GM23338 (cell line): ENCODE results near the gene ADAMTS19. TPM values are rescaled to one million over a fixed set of nuclear protein-coding genes. Genes with fewer than 3 reads are reported as not detected.

Source experiments
- ATAC-seq: fragments of 200-7000 bp; cut with Tn5 transposase; 3 replicates; pipeline ENCODE4 v1.9.1; 2020
- DNase-seq: peaks from one replicate; pipeline ENCODE4 v3.0.0-alpha.2; 2015; ENCODE audit warnings: low spot score
- H2AFZ ChIP-seq: fragments of 200-600 bp; sonication (generic); 2 replicates; pipeline ENCODE4 v1.8.0; 2016; ENCODE audit warnings: antibody characterized with exemption, mild to moderate bottlenecking, moderate library complexity
- H3F3A ChIP-seq: fragments of 200-600 bp; sonication (generic); replicated peaks from 2 replicates; pipeline ENCODE4 v1.8.0; 2017; ENCODE audit warnings: antibody characterized with exemption, mixed run types, low read depth
- H3K27ac ChIP-seq: fragments of 200-600 bp; sonication (generic); 2 replicates; pipeline ENCODE4 v1.6.1; 2016; ENCODE audit warnings: low read depth
- H3K27me3 ChIP-seq: fragments of 200-600 bp; sonication (generic); 2 replicates; pipeline ENCODE4 v1.8.0; 2016; ENCODE audit warnings: mild to moderate bottlenecking, mixed run types, moderate library complexity; ENCODE audit not compliant: insufficient read depth
- H3K36me3 ChIP-seq: fragments of 200-600 bp; sonication (generic); 2 replicates; pipeline ENCODE4 v1.8.0; 2016; ENCODE audit warnings: mild to moderate bottlenecking; ENCODE audit not compliant: insufficient read depth
- H3K4me1 ChIP-seq: fragments of 200-600 bp; sonication (generic); 2 replicates; pipeline ENCODE4 v1.8.0; 2016; ENCODE audit warnings: mild to moderate bottlenecking, moderate library complexity; ENCODE audit not compliant: insufficient read depth
- H3K4me2 ChIP-seq: fragments of 200-600 bp; sonication (generic); 2 replicates; pipeline ENCODE4 v1.7.1; 2017; ENCODE audit warnings: mixed run types
- H3K4me3 ChIP-seq: fragments of 200-600 bp; sonication (generic); 2 replicates; pipeline ENCODE4 v1.6.1; 2016; ENCODE audit warnings: mixed run types
- H3K79me2 ChIP-seq: fragments of 200-600 bp; sonication (generic); replicated peaks from 2 replicates; pipeline ENCODE4 v1.8.0; 2017; ENCODE audit warnings: mild to moderate bottlenecking; ENCODE audit not compliant: insufficient read depth
- H3K9me2 ChIP-seq: fragments of 200-600 bp; sonication (generic); 2 replicates; pipeline ENCODE4 v1.8.0; 2017; ENCODE audit not compliant: insufficient read depth
- H4K20me1 ChIP-seq: fragments of 200-600 bp; sonication (generic); replicated peaks from 2 replicates; pipeline ENCODE4 v1.8.0; 2017; ENCODE audit warnings: mild to moderate bottlenecking; ENCODE audit not compliant: insufficient read depth
- H3K27ac Mint-ChIP-seq: 2 replicates; pipeline ENCODE4 v1.8.0; 2020; ENCODE audit warnings: inconsistent platforms, mild to moderate bottlenecking, moderate library complexity, mixed read lengths
- H3K27me3 Mint-ChIP-seq: 3 replicates; pipeline ENCODE4 v1.8.0; 2022; ENCODE audit warnings: low read depth, mild to moderate bottlenecking, moderate library complexity, mixed read lengths, inconsistent platforms; ENCODE audit not compliant: insufficient read depth, poor library complexity
- H3K36me3 Mint-ChIP-seq: 3 replicates; pipeline ENCODE4 v1.8.0; 2021; ENCODE audit warnings: low read depth, mild to moderate bottlenecking, inconsistent platforms, moderate library complexity, mixed read lengths
- H3K4me1 Mint-ChIP-seq: 3 replicates; pipeline ENCODE4 v1.8.0; 2020; ENCODE audit warnings: mild to moderate bottlenecking, inconsistent platforms, mixed read lengths
- H3K4me3 Mint-ChIP-seq: 3 replicates; pipeline ENCODE4 v1.8.0; 2021; ENCODE audit warnings: moderate library complexity, mild to moderate bottlenecking, inconsistent platforms, mixed read lengths
- H3K9me3 Mint-ChIP-seq: 3 replicates; pipeline ENCODE4 v1.8.0; 2020; ENCODE audit warnings: moderate library complexity, mild to moderate bottlenecking, inconsistent platforms, mixed read lengths
- CREB1 ChIP-seq: fragments of 250-450 bp; sonication (Bioruptor Pico); IDR thresholded peaks from 2 replicates; pipeline ENCODE4 v1.5.0; 2020; ENCODE audit warnings: low read depth, mild to moderate bottlenecking, moderate library complexity
- EZH2 ChIP-seq: fragments of 200-600 bp; sonication (generic); IDR thresholded peaks from one replicate; pipeline ENCODE4 v1.8.0; 2017; ENCODE audit warnings: antibody characterized with exemption, mild to moderate bottlenecking, low read depth; ENCODE audit not compliant: unreplicated experiment
- EZH2phosphoT487 ChIP-seq: fragments of 200-600 bp; sonication (generic); IDR thresholded peaks from one replicate; pipeline ENCODE4 v1.8.1; 2018; ENCODE audit warnings: antibody characterized with exemption; ENCODE audit not compliant: unreplicated experiment
- JUNB ChIP-seq: IDR thresholded peaks from one replicate; pipeline ENCODE4 v1.6.1; 2016; ENCODE audit warnings: antibody characterized with exemption; ENCODE audit not compliant: unreplicated experiment
- NANOG ChIP-seq: IDR thresholded peaks from 2 replicates; pipeline ENCODE4 v1.6.1; 2016; ENCODE audit warnings: antibody characterized with exemption, borderline replicate concordance
- POLR2AphosphoS5 ChIP-seq: IDR thresholded peaks from 2 replicates; pipeline ENCODE4 v1.6.1; 2016; ENCODE audit warnings: antibody characterized with exemption, low read depth
- STAT1 ChIP-seq: IDR thresholded peaks from one replicate; pipeline ENCODE4 v1.6.1; 2016; ENCODE audit warnings: antibody characterized with exemption; ENCODE audit not compliant: unreplicated experiment
- ZNF114 ChIP-seq: fragments of 250-450 bp; sonication (Bioruptor Pico); IDR thresholded peaks from 2 replicates; pipeline ENCODE4 v1.5.0; 2020; ENCODE audit warnings: mild to moderate bottlenecking, moderate library complexity
- ZNF331 ChIP-seq: fragments of 250-450 bp; sonication (Bioruptor Pico); IDR thresholded peaks from 2 replicates; pipeline ENCODE4 v1.5.0; 2020; ENCODE audit warnings: low read depth, mild to moderate bottlenecking, moderate library complexity
- polyA plus RNA-seq: library from polyadenylated mRNA; unstranded; fragments of >200 nt; fragmentation: Nextera tagmentation; extraction: Ambion mirVana; gene quantifications from 2 replicates; pipeline ENCODE4 v1.2.1, GENCODE V29; 2016
- total RNA-seq: library from RNA; depleted of rRNA; stranded (reverse); fragments of >200 nt; shearing (Covaris generic); gene quantifications from 2 replicates; pipeline ENCODE4 v1.2.3, GENCODE V29; 2014
- TF ChIP-seq, protein P1 (sequence below), 2 experiments: fragments of 200-600 bp in 1 of 2; sonication (generic) in 1 of 2; conservative IDR thresholded peaks; 2 replicates each; pipeline versions ENCODE4 v1.5.1 to v1.6.1; 2016 to 2017; ENCODE audit warnings: antibody characterized with exemption in 2 of 2, low read depth in 2 of 2, mild to moderate bottlenecking in 2 of 2, moderate library complexity in 1 of 2
- TF ChIP-seq, protein P2 (sequence below): IDR thresholded peaks from one replicate; pipeline ENCODE4 v1.6.1; 2018; ENCODE audit warnings: antibody characterized with exemption; ENCODE audit not compliant: unreplicated experiment
- TF ChIP-seq, protein P3 (sequence below): IDR thresholded peaks from 2 replicates; pipeline ENCODE4 v1.6.1; 2016; ENCODE audit warnings: antibody characterized with exemption

Gene ADAMTS19
- total and polyA plus RNA-seq, 2 experiments from 2014 or later = 6.0 to 27.4 TPM

DNA sequence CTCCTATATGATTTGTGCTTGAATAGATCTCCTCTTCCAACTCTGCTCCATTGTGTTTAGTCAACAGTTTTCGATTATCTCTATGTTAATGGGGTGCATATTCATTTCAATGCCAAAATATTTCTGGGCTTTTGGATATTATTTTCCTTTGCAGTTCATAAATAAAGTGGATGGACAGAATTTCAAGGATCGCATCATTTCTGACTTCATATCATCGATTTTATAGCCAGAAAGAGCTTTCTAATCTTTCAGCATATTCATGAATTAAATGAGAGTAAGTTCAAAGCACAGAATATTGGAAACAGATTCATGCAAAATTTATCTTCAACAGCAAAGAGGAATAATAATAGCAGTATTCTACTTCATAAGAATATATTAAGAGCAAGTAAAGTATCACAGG, 227.8 kb downstream of the ADAMTS19 start:
- Histone ChIP-seq H3K4me2 (no peak overlapping the region), H4K20me1 (no peaks in the 10 kb centered on the region), H3F3A (no peaks in the 10 kb centered on the region), H3K4me3 (no peak overlapping the region), H3K27ac (no peak overlapping the region), H3K79me2 (no peaks in the 10 kb centered on the region), H3K4me1 (no peaks in the 10 kb centered on the region), H2AFZ (no peak overlapping the region), H3K36me3 (no peaks in the 10 kb centered on the region), H3K9me2 (no peaks in the 10 kb centered on the region), H3K27me3 (no peaks in the 10 kb centered on the region)
- no peak for ATAC-seq
- H3K27ac Mint-ChIP-seq = no peak overlapping the region
- H3K4me3 Mint-ChIP-seq = no peak overlapping the region
- TF ChIP-seq ZNF114 (CRISPR knock-in tag) (no peak), CREB1 (CRISPR knock-in tag) (no peak), POLR2AphosphoS5 (no peak), EZH2 (no peak), ZNF331 (no peak), STAT1 (no peak), JUNB (no peak)
- TF ChIP-seq, protein P1, sequence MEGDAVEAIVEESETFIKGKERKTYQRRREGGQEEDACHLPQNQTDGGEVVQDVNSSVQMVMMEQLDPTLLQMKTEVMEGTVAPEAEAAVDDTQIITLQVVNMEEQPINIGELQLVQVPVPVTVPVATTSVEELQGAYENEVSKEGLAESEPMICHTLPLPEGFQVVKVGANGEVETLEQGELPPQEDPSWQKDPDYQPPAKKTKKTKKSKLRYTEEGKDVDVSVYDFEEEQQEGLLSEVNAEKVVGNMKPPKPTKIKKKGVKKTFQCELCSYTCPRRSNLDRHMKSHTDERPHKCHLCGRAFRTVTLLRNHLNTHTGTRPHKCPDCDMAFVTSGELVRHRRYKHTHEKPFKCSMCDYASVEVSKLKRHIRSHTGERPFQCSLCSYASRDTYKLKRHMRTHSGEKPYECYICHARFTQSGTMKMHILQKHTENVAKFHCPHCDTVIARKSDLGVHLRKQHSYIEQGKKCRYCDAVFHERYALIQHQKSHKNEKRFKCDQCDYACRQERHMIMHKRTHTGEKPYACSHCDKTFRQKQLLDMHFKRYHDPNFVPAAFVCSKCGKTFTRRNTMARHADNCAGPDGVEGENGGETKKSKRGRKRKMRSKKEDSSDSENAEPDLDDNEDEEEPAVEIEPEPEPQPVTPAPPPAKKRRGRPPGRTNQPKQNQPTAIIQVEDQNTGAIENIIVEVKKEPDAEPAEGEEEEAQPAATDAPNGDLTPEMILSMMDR (conservative IDR thresholded peaks at IDR 0.05; ENCODE audit: low read depth in 2 of 2) = no peak
- TF ChIP-seq, protein P2, sequence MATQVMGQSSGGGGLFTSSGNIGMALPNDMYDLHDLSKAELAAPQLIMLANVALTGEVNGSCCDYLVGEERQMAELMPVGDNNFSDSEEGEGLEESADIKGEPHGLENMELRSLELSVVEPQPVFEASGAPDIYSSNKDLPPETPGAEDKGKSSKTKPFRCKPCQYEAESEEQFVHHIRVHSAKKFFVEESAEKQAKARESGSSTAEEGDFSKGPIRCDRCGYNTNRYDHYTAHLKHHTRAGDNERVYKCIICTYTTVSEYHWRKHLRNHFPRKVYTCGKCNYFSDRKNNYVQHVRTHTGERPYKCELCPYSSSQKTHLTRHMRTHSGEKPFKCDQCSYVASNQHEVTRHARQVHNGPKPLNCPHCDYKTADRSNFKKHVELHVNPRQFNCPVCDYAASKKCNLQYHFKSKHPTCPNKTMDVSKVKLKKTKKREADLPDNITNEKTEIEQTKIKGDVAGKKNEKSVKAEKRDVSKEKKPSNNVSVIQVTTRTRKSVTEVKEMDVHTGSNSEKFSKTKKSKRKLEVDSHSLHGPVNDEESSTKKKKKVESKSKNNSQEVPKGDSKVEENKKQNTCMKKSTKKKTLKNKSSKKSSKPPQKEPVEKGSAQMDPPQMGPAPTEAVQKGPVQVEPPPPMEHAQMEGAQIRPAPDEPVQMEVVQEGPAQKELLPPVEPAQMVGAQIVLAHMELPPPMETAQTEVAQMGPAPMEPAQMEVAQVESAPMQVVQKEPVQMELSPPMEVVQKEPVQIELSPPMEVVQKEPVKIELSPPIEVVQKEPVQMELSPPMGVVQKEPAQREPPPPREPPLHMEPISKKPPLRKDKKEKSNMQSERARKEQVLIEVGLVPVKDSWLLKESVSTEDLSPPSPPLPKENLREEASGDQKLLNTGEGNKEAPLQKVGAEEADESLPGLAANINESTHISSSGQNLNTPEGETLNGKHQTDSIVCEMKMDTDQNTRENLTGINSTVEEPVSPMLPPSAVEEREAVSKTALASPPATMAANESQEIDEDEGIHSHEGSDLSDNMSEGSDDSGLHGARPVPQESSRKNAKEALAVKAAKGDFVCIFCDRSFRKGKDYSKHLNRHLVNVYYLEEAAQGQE = no peak
- TF ChIP-seq, protein P3, sequence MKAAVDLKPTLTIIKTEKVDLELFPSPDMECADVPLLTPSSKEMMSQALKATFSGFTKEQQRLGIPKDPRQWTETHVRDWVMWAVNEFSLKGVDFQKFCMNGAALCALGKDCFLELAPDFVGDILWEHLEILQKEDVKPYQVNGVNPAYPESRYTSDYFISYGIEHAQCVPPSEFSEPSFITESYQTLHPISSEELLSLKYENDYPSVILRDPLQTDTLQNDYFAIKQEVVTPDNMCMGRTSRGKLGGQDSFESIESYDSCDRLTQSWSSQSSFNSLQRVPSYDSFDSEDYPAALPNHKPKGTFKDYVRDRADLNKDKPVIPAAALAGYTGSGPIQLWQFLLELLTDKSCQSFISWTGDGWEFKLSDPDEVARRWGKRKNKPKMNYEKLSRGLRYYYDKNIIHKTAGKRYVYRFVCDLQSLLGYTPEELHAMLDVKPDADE = no peak
- peaks cover 2% of the 10 kb centered on the region; the same call in 1 of the 3 replicates for H3K36me3 Mint-ChIP-seq
- H3K4me1 Mint-ChIP-seq = no peaks in the 10 kb centered on the region
- H3K9me3 Mint-ChIP-seq = no peaks in the 10 kb centered on the region
- DNase-seq = no peak
- H3K27me3 Mint-ChIP-seq = no peaks in the 10 kb centered on the region

DNA sequence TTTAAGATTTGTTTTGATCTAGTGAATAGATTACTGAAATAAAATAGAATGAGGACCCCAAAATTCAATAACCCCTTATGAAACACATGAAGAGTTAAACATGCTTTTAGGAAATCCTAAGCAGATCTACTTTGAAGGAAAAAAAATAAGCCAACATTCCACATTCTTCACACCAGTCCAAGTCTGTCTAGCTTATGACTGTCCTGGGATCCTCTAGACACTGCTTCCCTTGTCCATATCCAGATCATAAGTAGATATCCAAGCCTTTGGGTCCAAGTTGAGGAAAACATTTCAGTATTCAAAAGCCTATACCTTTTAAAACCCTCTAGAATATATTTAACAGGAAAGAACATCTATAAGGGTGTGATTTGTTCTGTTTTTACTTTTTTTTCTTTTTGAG, 228.9 kb downstream of the ADAMTS19 start:
- no peak overlapping the region for H3K4me2 ChIP-seq
- Mint-ChIP-seq H3K27ac (no peak overlapping the region), H3K9me3 (no peaks in the 10 kb centered on the region), H3K4me3 (no peak overlapping the region), H3K36me3 (peaks cover under 1% of the 10 kb centered on the region; the same call in 1 of the 3 replicates), H3K27me3 (no peaks in the 10 kb centered on the region), H3K4me1 (no peaks in the 10 kb centered on the region)
- H3K4me1 ChIP-seq = no peaks in the 10 kb centered on the region
- H3K4me3 ChIP-seq = no peak overlapping the region
- no peaks in the 10 kb centered on the region for H3K36me3 ChIP-seq
- H3K27me3 ChIP-seq = no peaks in the 10 kb centered on the region
- no peak overlapping the region for H3K27ac ChIP-seq
- DNase-seq (no peak), ATAC-seq (no peak)
- H3F3A ChIP-seq = no peaks in the 10 kb centered on the region
- no peak overlapping the region for H2AFZ ChIP-seq
- H4K20me1 ChIP-seq = no peaks in the 10 kb centered on the region
- no peaks in the 10 kb centered on the region for H3K79me2 ChIP-seq
- H3K9me2 ChIP-seq = no peaks in the 10 kb centered on the region
- TF ChIP-seq ZNF331 = no peak
- no peak for TF ChIP-seq EZH2
- TF ChIP-seq ZNF114 (CRISPR knock-in tag) = no peak
- TF ChIP-seq POLR2AphosphoS5 = no peak
- no peak for TF ChIP-seq EZH2phosphoT487
- no peak for TF ChIP-seq CREB1 (CRISPR knock-in tag)
- TF ChIP-seq, protein P2 = no peak
- TF ChIP-seq, protein P3 = no peak
- TF ChIP-seq NANOG = no peak
